ENCODE results near the gene CAMK1D. TPM values are rescaled to one million over a fixed set of nuclear protein-coding genes. Genes with fewer than 3 reads are reported as not detected.

The CAMK1D gene
- total and polyA plus RNA-seq, 2 of the 4 experiments (the other 2 are of a cell fraction): 5.0 to 5.3 TPM

DNA sequence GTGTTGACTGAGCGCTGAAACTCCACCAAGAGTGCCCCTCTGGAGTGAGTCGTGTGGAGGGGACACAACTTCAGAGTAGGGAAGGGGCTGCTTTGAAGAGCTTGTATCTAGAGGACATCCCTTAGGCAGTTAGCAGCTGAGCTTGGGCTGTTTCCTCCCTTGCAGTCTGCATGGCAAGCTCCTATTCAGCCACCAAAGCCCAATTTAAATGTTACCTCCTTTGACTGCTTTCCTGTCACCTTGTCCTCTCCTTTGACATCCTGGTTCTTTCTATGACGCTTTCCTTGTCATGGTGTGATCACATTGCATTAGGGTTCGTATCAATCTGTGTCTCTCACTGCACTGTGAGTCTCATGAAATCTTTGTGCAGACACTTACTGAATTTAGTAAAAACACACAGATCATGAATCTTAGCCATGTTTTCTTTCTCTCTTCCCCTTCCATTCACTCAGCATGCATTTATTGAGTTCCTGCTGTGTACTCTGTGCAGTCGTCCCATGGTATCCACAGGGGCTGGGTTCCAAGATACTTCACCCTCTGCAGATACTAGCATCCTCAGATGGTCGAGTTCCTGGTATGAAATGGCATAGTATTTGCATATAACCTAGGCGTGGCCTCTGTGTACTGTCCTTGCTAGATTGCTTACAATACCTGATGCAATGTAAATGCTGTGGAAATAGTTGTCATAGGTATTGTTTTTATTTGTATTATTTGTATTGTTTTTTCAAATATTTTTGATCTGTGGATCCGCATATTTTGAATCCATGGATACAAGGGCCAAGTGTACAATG lies 423.6 kb downstream of the CAMK1D start:
- Histone ChIP-seq H3K4me2 (ENCODE audit: low read depth, low read length) (no peak overlapping the region), H3K27me3 (ENCODE audit: control insufficient read depth, insufficient read depth, low read length) (no peaks in the 10 kb centered on the region; the same call in 1 of the 2 replicates), H2BK20ac (ENCODE audit: low read depth, low read length) (no peak overlapping the region), H2AFZ (replicated peaks; ENCODE audit: low read length, poor library complexity) (no peak overlapping the region), H2BK5ac (ENCODE audit: low read depth, low read length, poor library complexity, severe bottlenecking) (no peak overlapping the region), H4K91ac (ENCODE audit: insufficient read depth, low read depth, low read length) (no peak overlapping the region), H3K14ac (replicated peaks; ENCODE audit: low read depth, low read length) (no peak overlapping the region), H3K56ac (ENCODE audit: extremely low read depth, insufficient read depth, low read length) (no peak overlapping the region), H2BK120ac (ENCODE audit: low read depth, low read length) (no peak overlapping the region), H4K8ac (ENCODE audit: low read depth in 2 of 2, low read length in 2 of 2) (no peak overlapping the region), H3K23ac (ENCODE audit: low read depth, low read length) (no peak overlapping the region), H3K18ac (ENCODE audit: low read depth, low read length) (no peak overlapping the region), H3K9ac (ENCODE audit: low read depth, low read length) (no peak overlapping the region), H3K4me3 (ENCODE audit: insufficient read depth, low read depth, low read length) (no peak overlapping the region), H2BK15ac (ENCODE audit: low read depth, low read length) (no peak overlapping the region), H3K4me1 (ENCODE audit: control insufficient read depth, insufficient read depth, low read length) (peaks cover 7% of the 10 kb centered on the region), H3K27ac (ENCODE audit: insufficient read depth, low read length) (no peak overlapping the region), H3K36me3 (ENCODE audit: control insufficient read depth, insufficient read depth, low read length) (no peaks in the 10 kb centered on the region), H4K20me1 (ENCODE audit: insufficient read depth, low read length) (no peaks in the 10 kb centered on the region), H3K9me1 (ENCODE audit: insufficient read depth, low read length) (peaks cover 9% of the 10 kb centered on the region; the same call in 1 of the 2 replicates), H2AK5ac (ENCODE audit: low read depth, low read length) (no peak overlapping the region), H2AK9ac (replicated peaks; ENCODE audit: low read depth, low read length, poor library complexity) (no peak overlapping the region), H3K4ac (ENCODE audit: low read depth, low read length) (no peak overlapping the region), H3K79me1 (ENCODE audit: low read depth in 1 of 2, low read length in 2 of 2) (no peaks in the 10 kb centered on the region), H3K9me3 (ENCODE audit: control insufficient read depth, insufficient read depth, low read length) (no peaks in the 10 kb centered on the region), H4K5ac (ENCODE audit: low read depth, low read length) (no peak overlapping the region)
- no peak for DNase-seq
- POLR2A ChIA-PET (ENCODE audit: unreplicated experiment): no interaction called here
- dilution Hi-C loops (cut with HindIII; ENCODE audit: low sequenced_read_pairs, unreplicated experiment) (no loop called here), intact Hi-C loops (cut with micrococcal nuclease) (no loop called here), in situ Hi-C loops (cut with MboI; ENCODE audit: low sequenced_read_pairs) (no loop called here)
- TF ChIP-seq POLR2A (IDR thresholded peaks at IDR 0.05; ENCODE audit: low read depth, low read length): no peak
- BruUV-seq (replicated peaks): no TSS peak
- 95% methylated on average over 4 of the region's 8 CpGs; no CpG with 5 or more reads in 1 of the 2 experiments for WGBS, 2 experiments (ENCODE audit: extremely low coverage in 2 of 2, insufficient read length in 1 of 2)
- CTCF ChIA-PET: no interaction called here
- ATAC-seq (ENCODE audit: low read depth): no peak

All from IMR-90 (cell line).